ENCODE data around the gene SPINK8.
"Not testable (repeated sequence)": the region's sequence is repeated elsewhere in the genome, so short reads cannot be mapped to it uniquely, and the experiment has no call there.

Gene SPINK8

DNA sequence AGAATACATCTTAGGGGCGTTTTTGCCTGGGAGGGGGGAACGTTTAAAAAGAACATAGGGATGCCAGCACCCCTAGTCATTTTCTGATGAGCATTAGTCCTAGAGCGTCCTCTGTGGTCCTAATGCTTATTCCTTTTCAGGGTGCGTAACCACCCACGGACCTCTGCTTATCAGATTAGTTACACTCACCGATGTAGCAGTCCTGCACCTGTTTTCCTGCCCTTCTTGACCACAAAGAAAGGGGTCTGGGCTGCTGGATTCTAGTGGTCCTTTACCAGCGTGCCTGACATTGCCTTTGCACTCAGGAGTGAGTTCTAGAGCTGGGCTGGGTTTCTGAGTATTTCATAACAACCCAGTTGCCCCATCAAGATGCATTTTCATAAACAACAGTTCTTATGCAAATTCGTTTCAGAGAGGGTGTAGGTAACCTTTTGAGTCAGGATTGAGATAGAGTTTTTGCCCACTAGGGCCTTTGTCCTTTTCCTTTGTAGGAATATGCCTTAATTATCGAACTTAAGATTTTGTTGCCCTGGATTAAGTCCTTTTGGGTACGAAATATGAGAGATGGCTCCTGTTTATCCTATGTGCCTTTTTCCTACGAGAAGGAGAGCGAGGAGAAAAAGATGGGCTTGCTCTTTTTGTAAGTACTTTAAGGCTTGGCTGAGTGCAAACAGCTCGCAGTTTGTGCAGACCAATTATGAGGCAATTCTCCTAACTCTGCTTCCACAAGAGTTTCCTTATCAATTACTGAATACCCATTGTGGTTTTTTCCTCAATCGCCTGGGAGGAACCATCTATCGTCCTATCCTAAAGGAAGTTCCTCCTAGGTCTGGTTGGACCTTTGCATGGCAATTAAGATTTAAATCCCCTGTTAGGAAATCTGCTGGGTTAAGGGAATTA, at the start of gene SPINK8:
TSS of gene SPINK8 (minus strand) at position 316 of the 900 bp plus-strand sequence. CDS start 5,320 bp downstream, outside the sequence.
- FAIRE-seq, result not testable (repeated sequence)

DNA sequence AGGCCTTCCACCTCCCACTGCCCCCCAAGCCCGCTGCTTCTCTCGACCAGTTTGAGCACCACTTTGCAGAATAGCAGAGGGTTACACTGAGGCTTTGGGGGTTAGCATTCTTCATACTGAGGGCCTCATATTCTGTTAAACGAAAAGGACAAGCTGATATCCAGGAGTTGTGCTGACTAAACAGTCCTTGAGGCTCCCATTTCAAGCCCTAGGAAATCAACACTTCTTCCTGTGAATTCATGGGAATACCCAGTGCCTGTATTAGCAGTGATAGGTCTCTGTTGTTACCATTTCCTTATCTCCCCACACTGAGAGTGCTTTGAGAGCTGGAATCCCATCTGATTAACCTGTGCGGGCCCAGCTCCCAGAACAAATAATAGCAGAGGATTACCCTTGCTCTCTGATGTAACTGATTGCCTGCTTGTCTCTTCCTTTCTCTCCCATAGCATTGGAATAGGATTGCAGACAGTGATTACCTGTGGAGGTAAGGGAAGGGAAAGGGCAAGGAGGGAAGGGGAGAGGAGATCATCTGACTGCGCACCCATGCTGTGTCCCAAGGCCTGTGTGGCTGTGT, 39.5 kb upstream of the SPINK8 start:
- no peak for FAIRE-seq

DNA sequence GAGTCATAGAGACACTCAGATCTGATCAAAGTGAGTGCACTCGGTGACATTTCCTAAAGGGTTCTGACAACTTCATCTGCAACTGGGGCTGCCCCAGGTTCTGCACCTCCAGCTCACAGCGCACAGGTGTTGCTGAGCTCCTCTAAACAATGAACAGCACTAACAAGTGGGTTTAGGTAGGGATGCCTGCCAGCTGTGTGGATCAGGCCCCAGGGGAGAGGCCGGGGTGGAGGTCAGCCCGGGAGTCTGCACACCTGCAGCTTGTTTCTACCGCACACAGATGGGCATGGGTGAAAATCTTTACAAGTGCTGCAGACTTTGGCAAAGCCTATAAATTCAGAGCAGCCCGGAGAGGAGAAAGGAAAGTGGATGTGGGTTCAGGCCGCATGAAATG, 38.9 kb upstream of the SPINK8 start:
- FAIRE-seq, result no peak

DNA sequence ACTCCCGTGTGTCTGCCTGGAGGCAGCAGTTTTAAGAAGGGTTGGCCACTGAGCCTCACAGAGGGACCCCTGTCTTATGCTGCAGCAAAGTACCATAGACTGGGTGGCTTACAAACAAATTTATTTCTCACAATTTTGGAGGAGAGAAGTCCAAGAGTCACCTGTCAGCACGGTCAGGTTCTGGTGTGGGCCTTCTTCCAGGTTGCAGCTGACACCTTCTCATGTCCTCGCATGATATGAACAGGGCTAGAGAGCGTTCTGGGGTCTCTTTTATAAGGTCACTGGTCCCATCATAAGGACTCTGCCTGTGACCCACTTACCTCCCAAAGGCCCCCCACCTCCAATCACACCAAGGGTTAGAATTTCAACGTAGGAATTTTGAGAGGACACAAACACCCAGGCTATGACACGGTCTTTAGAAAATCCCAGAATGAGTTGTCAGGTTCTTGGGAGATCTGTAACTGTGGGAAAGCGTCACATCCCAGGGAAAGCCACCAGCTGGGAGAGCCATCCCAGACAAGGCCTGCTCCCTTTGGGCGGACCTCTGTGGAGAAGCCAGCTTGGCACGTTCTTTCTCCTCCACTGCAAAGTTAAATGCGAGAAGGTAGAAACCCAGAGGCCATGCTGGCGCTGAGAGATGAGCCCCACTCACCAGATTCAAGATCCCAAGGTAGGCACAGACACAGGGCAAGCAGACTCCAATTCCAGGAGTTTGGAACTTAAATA, 38.4 kb upstream of the SPINK8 start, which contains the start of gene FBXW12:
TSS of gene FBXW12 (plus strand) at position 569 of the 726 bp plus-strand sequence. CDS start 549 bp downstream, outside the sequence.
- FAIRE-seq, result no peak

DNA sequence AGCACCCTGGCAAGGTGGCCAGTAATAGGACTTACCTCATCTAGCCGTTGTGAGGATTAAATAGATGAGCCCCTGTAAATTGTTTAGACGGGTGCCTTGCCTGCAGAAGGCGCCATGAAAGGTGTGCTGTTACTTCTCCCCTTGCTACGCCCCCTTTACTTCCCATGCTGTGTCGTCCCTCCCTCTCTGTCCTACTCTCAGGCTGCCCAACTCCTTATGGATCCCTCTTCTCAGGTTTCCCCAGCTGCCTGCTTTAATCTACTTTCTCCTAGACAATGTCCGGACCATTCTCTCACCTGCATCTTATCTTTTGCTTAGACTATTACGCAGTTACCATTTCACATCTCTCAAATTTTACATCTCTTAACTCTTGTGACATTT, 36.9 kb upstream of the SPINK8 start:
- FAIRE-seq, result no peak

DNA sequence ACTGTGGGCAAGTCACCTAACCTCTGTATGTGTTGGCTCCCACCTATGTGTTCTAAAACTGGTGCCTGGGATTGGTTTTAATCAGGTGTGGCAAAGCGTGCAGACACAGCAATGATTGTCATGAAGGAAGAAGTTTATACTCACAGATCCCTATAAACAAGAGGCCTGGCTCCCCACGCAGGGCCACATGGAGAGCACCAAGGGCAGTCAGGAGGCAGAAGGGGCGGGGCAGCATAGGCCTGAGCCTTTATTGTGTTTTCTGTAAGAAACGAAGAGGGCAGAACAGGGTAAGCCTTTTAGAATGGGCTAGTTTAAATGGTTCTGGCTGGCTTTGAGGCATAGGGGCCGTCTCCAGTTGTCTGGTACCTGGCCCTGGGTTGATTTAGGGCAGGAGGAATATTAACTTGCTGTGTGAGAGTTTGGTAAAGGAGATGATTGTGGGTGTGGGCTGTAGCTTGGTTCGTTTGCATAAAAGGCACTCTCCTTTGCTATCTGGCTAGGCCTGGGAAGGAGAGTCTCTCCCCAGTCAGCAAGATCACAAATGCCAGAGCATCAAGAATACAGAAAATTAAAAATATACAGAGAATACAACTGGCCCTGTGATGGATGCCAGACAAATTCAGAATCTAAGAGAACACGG, 36.4 kb upstream of the SPINK8 start:
- no peak for FAIRE-seq

DNA sequence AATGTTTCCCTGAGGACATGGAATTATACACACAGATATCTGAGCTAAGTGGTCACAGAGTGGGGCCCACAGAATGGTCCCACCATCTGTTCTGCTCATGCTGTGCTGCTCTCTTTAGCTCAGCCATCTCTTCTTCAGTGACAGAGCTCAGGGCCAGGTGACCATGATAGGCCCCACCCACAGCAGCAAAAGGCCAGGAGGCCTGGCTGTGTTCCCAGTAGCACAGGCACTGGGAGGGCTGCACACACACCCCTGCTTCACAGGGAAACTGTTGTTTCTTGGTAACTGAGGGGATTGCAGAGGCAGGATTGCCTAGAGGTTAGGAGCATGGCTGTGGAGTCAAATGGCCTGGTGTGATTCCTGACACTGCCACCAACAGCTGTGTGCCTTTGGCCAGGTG, 33.7 kb upstream of the SPINK8 start:
- FAIRE-seq, result no peak

DNA sequence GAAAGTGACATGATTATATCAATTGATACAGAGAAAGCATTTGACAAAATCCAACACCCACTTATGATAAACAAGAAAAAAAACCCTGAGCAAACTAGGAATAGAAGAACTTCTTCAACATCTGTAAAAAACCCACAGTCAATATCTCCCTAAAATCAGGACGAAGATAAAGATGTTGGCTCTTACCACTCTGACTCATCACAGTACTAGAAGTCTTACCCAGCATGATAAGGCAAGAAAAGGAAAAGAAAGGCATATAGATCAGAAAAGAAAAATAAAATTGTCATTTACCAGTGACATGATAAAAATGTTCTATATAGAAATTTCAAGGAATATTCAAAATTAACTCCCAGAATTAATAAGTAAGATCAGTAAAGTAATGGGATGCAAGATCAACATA, 31.4 kb upstream of the SPINK8 start:
- FAIRE-seq, result peak; percentile 58

DNA sequence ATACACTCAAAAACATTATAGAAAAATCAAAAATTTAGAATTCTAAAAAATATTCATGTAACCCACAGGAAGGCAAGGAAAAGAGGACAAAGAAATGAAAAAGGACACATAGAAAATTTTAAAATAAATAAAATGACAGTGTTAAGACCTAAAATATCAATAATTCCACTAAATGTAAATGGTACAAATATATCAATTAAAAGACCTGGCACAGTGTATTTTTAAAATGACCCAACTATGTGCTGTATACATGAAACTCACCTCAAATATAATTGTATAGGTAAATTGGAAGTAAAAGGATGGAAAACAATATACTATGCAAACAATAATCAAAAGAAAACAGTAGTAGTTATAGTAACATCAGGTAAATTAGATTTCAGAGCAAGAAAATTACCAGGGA, 28.5 kb upstream of the SPINK8 start:
- no peak for FAIRE-seq

DNA sequence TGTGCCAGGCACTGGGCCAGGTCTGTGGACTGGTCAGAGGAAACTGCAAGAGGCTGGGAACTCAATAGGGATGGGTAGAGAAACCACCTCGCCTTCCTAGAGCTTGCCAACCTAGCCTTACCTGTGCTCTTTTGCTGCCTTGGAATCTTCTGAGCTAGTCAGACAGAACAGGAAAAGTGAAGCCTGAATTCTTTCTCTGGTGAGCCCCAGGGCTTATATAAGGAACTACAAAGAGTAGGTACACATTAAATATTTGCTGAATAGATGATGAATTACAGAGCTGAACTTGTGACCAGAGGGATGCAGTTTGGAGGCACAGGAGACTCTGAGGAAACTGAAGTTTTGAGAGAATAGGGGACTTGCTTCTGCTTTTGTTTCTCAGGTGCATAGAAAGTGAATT, 23.0 kb upstream of the SPINK8 start:
- FAIRE-seq, result no peak

DNA sequence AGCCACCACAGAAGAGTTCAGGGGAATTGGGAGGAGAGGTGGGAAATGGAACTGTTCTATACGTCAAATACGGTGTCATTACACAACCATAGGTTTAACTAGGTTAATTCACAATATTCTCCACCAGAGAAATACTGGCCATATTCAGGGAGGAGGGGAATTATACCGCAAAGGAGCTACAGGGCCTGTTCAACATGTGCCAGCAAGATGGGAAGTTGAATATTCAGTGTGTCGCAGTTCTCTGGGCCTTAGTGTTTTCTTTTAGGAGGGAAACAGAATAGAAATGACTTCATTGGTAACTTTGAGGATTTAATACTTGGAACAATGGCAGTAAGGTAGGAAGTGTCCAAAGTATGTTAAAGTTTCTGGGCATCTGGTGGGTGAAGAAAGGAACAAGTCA, 20.5 kb upstream of the SPINK8 start:
- FAIRE-seq, result no peak

DNA sequence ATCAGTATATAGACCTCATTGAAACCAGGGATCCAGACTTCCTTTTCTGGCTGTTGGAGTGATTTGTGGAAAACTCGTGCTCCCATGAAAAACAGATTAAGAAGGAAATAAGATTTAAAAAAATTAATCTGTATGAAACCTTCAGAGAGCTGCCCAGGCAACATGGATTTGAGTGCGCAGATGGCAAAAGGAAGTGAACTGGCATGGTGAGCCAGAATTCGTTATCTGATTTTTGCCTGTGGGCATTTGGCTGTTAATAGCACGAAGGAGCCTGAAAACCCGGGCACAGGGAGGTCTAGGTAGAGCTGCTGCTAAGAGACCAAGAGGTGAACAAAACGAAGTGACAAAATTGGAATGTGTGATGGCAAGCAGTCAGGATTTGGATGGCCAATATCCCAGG, 19.1 kb upstream of the SPINK8 start:
- FAIRE-seq, result no peak

DNA sequence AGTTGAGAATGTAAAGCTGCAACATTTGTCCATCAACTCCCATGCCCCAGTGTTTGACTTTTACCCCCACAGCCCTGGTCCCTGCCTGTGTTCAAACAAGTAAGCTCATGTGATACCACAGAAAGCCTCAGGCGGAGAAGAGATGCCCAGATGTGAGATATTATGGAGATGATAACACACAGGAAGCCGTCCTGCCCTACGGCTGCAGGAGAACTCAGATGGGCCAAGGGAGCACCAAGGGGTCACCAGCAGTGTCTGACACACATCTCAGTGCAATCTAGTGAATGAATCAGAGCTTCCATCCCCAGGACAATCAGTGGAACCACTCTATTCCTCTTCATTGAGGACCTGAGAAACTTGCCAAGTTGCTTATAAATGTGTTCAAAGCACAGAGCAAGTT, 14.0 kb upstream of the SPINK8 start:
- FAIRE-seq, result no peak

DNA sequence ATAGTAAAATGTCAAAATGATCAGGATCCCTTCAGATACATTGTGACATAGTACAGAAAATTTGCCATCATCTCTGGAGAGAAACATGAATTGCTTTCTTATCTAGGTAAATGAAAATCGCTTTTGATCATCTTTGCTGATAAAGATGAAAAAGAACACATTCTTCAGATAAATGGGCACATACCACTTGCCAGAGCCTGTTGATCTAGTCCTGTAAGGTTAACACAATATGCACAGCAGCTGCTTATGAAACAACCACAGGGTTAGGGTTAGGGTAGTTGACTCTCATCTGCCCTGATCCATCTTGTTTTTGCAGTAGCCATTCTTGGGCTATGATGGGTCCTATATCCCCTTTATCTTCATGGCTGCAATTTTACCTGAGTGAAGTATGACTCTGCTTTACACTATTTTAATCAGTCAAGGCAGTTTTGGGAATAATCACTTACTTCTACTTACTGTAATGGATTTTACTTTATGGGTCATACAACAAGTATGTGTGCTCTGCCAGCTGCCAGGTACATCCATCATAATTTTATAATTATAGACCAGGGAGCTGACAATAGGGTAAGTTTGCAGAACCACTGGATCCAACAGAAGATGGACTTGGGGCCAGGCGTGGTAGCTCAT, 12.6 kb upstream of the SPINK8 start:
- FAIRE-seq, result no peak

DNA sequence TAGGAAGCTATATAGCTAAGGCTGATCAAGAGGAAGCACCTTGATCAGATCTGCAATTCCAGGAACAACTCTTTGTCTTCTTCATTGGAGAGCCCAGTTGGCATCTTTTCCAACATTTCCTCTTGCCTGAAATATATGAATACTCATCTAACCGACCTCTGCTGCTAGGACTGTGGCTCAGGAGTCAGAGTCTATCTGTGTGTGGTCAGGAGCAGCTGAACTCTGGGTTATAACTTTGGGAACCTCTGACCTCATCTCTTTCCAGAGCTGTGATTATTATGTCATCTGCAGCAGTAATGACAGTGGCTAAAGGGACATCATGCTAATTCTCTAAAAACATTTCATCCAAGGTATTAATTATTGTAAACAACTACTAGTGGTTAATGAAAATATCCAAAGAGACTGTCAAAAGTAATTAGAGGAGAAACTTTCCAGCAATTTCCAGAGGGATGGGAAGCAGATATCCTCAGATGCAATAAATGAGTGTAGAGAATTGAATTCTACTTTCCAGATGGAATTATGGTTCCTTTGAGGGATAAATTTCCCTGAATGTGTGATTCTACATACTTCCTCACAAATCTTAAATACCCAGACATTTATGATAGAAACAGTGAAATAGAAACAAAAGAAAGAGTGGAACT, 11.5 kb upstream of the SPINK8 start:
- no peak for FAIRE-seq

DNA sequence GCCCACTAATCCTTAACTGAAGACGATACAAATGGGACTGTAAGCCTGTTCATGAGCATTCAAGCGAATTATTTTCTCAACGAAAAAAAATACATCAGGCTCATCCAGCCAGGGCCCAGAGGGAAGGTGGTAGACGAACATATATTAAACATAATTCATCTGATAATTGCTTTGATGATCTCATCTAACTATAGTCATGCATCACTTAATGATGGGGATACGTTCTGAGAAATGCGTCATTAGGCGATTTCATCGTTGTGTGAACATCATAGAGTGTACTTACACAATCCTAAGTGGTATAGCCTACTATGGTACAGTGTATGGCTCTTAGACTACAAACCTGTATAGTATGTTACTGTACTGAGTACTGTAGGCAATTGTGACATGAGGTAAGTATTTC, 10.0 kb upstream of the SPINK8 start:
- no peak for FAIRE-seq

DNA sequence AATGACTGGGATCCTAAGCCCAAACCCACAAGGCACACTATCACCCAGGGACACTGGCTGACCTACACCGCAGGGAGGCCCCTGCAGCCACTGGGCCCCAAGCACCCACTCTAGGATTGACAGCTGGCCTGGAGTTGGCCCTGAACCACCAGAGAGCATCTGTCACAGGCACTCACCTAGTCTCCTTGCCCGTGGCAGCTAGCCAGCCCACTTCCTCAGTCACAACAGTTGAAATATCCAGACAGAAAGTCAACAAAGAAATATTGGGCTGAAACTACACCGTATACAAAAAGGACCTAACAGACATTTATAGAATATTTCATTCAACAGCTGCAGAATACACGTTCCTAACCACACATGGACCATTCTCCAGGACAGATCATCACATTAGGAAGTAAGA, 5.2 kb upstream of the SPINK8 start:
- FAIRE-seq, result no peak

DNA sequence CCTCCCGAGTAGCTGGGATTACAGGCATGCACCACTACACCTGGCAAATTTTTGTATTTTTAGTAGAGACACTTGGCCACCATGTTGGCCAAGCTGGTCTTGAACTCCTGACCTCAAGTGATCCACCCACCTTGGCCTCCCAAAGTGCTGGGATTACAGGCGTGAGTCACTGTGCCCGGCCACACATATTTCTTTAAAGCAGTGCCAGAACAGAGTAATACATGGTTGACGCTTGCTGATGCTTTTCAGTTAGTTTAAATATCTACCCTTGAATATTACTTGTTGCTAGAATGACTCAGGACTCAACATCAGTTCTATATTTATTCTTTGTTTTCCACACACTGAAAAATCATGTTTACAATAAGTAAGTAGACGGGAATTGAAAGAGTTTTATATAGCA, 4.1 kb upstream of the SPINK8 start:
- FAIRE-seq, result not testable (repeated sequence)

DNA sequence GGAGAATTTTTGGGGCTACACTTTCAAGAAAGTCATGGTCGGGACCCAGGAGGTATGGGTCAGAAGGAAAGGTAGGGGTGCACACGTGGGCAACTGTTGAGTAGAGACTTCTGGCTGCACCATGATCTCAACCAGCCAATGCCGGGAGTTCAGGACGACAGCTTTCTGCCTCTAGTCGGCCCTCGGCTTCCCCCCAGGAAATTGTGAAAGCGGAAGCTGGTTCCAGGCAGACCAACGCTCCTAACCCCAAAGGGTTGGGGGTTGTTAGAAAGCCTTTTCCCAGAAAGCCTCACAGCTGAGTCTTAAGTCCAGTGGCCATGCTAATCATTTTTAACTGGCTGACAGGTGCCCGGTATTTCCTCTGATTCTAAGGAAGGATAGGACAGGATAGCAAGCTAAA, 1.8 kb upstream of the SPINK8 start:
- FAIRE-seq, result not testable (repeated sequence)

DNA sequence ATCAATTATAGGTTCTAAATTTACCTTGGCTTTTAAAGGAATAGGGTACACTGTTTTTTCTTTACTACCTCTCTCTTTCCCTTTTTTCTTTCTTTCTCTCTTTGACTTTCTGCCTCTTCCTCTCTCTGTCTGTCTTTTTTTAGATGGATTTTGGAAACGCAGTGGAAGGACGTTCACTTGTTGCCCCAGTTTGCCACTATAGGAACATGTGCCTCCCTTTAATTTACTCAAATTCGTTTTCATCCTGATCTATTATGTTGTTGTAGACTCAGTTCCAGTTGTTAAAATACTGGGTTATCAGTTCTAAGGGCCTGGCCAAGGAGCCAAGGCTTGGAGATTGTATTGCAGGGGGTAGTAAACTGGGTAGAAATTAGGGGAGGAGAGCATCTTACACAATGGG, 1.1 kb upstream of the SPINK8 start:
- FAIRE-seq, result no peak

DNA sequence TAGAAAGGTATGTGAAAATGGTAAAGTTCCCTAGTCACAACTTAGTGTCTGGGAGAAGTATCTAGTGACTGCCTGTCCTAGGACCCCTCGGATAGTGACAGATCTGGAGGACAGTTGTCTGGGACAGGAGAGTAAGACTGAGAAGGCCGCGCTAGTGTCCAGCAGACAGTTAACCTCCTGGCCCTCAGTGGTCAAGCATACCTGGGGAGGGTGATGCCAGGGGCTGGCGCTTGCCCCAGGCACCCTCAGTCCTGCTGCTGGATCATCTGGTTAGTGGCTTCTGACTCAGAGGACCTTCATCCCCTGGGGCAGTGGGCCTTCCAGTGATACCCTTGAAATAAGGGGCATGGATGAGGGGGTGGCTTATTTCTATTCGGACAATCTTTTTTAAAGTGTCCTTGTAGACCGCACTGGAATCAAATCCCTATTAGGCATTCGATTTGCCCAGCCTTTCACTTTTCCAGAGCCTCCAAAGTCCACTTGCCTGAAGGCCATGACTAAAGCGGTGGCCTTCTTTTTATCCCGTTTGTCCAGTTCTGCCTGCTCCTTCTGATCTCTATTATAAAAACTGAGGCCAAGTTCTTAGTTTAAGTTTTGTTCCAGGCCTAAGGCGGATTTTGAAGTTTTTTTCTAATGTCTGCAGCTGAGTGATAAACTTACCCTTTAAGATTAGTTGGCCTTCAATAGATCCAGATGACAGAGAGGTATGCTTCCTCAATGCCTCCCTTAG, 1.6 kb downstream of the SPINK8 start:
- not testable (repeated sequence) for FAIRE-seq
